B cell (primary cell): Measurements from ENCODE around the gene NFIB. TPM values are rescaled to one million over a fixed set of nuclear protein-coding genes. Genes with fewer than 3 reads are reported as not detected.

Source experiments
- ATAC-seq: fragments of 200-7000 bp; cut with Tn5 transposase; one replicate; pipeline ENCODE4 v1.10.0; 2021; ENCODE audit warnings: low read depth, mild to moderate bottlenecking, moderate number of reproducible peaks, moderate library complexity
- CTCF ChIA-PET: fragments of 350-600 bp; sonication (Branson Sonifier 250); formaldehyde crosslinking; loops from one replicate; lab custom pipeline; 2021; ENCODE audit warnings: antibody characterized with exemption, inconsistent platforms; lab: Charles Lee
- POLR2A ChIA-PET: fragments of 350-600 bp; sonication (Branson Sonifier 250); formaldehyde crosslinking; loops from one replicate; lab custom pipeline; 2021; ENCODE audit warnings: antibody characterized with exemption; lab: Charles Lee
- DNase-seq: peaks from one replicate; pipeline ENCODE4 v3.0.0; 2013
- H2AFZ ChIP-seq: 2 replicates; pipeline ENCODE4 v1.6.1; 2012; ENCODE audit warnings: mild to moderate bottlenecking, low read depth, low read length; ENCODE audit not compliant: insufficient read depth, poor library complexity, severe bottlenecking
- H3K27ac ChIP-seq, 2 donors: 1 replicate in 1 of 2; 2 replicates in 1 of 2; pipeline ENCODE4 v1.5.1; 2012 to 2013; ENCODE audit warnings: low read length in 2 of 2, mild to moderate bottlenecking in 2 of 2, moderate library complexity in 1 of 2
- H3K27me3 ChIP-seq, 4 experiments: fragments of 200-600 bp in 1 of 4; sonication (generic) in 1 of 4; replicated peaks in 1 of 4; 1 replicate in 2 of 4; 2 replicates in 2 of 4; pipeline versions ENCODE4 v1.6.1 to v1.7.0; 2013 to 2016; ENCODE audit warnings: low read length in 3 of 4, mild to moderate bottlenecking in 2 of 4, mixed read lengths in 1 of 4, moderate library complexity in 1 of 4; ENCODE audit not compliant: insufficient read depth in 4 of 4, control insufficient read depth in 3 of 4; ENCODE audit errors: control extremely low read depth in 1 of 4
- H3K36me3 ChIP-seq, 2 experiments: replicated peaks in 1 of 2; 1 replicate in 1 of 2; 2 replicates in 1 of 2; pipeline versions ENCODE4 v1.6.1 to v1.7.1; 2013; ENCODE audit warnings: low read length in 1 of 2; ENCODE audit not compliant: insufficient read depth in 2 of 2, control insufficient read depth in 1 of 2; ENCODE audit errors: control extremely low read depth in 1 of 2, extremely low read depth in 1 of 2
- H3K4me1 ChIP-seq, 2 donors: fragments of 200-600 bp in 1 of 2; sonication (generic) in 1 of 2; 1 replicate in 1 of 2; 2 replicates in 1 of 2; pipeline versions ENCODE4 v1.5.1 to v1.6.1; 2013 to 2017; ENCODE audit warnings: low read length in 2 of 2; ENCODE audit not compliant: control insufficient read depth in 2 of 2, insufficient read depth in 2 of 2
- H3K4me2 ChIP-seq: replicated peaks from 2 replicates; pipeline ENCODE3; 2012; ENCODE audit warnings: mild to moderate bottlenecking, low read depth, low read length; ENCODE audit not compliant: poor library complexity, severe bottlenecking
- H3K4me3 ChIP-seq, 5 experiments: fragments of 200-600 bp in 1 of 5; sonication (generic) in 1 of 5; 1 replicate in 3 of 5; 2 replicates in 2 of 5; pipeline versions ENCODE4 v1.5.1 to v1.7.0; 2011 to 2016; ENCODE audit warnings: low read length in 4 of 5, mild to moderate bottlenecking in 4 of 5, low read depth in 2 of 5, control low read depth in 1 of 5, moderate library complexity in 1 of 5; ENCODE audit not compliant: insufficient read depth in 1 of 5; ENCODE audit errors: control extremely low read depth in 1 of 5, extremely low read depth in 1 of 5
- H3K79me2 ChIP-seq: fragments of 200-600 bp; sonication (generic); one replicate; pipeline ENCODE4 v1.6.0; 2016; ENCODE audit warnings: low read length; ENCODE audit not compliant: control insufficient read depth, insufficient read depth
- H3K9ac ChIP-seq: fragments of 200-600 bp; sonication (generic); 2 replicates; pipeline ENCODE4 v1.6.1; 2017; ENCODE audit warnings: mild to moderate bottlenecking, low read length, moderate library complexity
- H3K9me3 ChIP-seq, 3 donors: one replicate each; pipeline versions ENCODE4 v1.6.1 to v1.7.1; 2013; ENCODE audit warnings: low read length in 2 of 3; ENCODE audit not compliant: control insufficient read depth in 2 of 3, insufficient read depth in 1 of 3; ENCODE audit errors: control extremely low read depth in 1 of 3
- H4K20me1 ChIP-seq: 2 replicates; pipeline ENCODE4 v1.6.0; 2012; ENCODE audit warnings: mild to moderate bottlenecking, low read length; ENCODE audit not compliant: insufficient read depth, control insufficient read depth, poor library complexity, severe bottlenecking
- H3K27ac Mint-ChIP-seq: one replicate; pipeline ENCODE4 v1.8.0; 2021; ENCODE audit warnings: mixed read lengths
- H3K27me3 Mint-ChIP-seq: one replicate; pipeline ENCODE4 v1.8.0; 2021; ENCODE audit warnings: mixed read lengths
- H3K4me1 Mint-ChIP-seq: one replicate; pipeline ENCODE4 v1.8.0; 2021; ENCODE audit warnings: mixed read lengths
- H3K4me3 Mint-ChIP-seq: one replicate; pipeline ENCODE4 v1.8.0; 2021; ENCODE audit warnings: mixed read lengths
- H3K9me3 Mint-ChIP-seq: one replicate; pipeline ENCODE4 v1.8.0; 2022; ENCODE audit warnings: mixed read lengths; ENCODE audit not compliant: insufficient read depth
- CTCF ChIP-seq: fragments of 200-600 bp; IDR thresholded peaks from one replicate; pipeline ENCODE4 v1.8.0; 2022; ENCODE audit warnings: antibody characterized with exemption, mild to moderate bottlenecking
- EZH2 ChIP-seq: IDR thresholded peaks from 2 replicates; pipeline ENCODE4 v1.6.1; 2012; ENCODE audit warnings: borderline replicate concordance, low read depth, mild to moderate bottlenecking, moderate library complexity, low read length; ENCODE audit not compliant: insufficient read depth, poor library complexity, severe bottlenecking
- WGBS: methylation state at CpG from one replicate; pipeline ENCODE4 v1.1.5; 2013; ENCODE audit warnings: missing lambda C conversion rate; ENCODE audit not compliant: insufficient coverage; 5-methylcytosine and 5-hydroxymethylcytosine counted together
- intact Hi-C: fragments of 100-400 bp; cut with micrococcal nuclease; formaldehyde crosslinking; loops from one replicate; pipeline ENCODE4 v1.10.0; 2022
- polyA plus RNA-seq: library from polyadenylated mRNA; depleted of rRNA; stranded (reverse); fragments of >200 nt; gene quantifications from 2 replicates; pipeline ENCODE4 v1.2.3, GENCODE V29; 2012
- total RNA-seq, 2 donors: library from RNA; stranded (reverse); fragments of 120-200 nt in 1 of 2; gene quantifications; 1 replicate in 1 of 2; 2 replicates in 1 of 2; pipeline versions ENCODE4 v1.2.3 to v1.2.4, GENCODE V29; 2013 to 2022

NFIB gene
- total and polyA plus RNA-seq, 2 donors (not counting 1 experiment from before 2014, with no cell fraction given): not detected

GRCh38 chr9:14085810-14086209, 228.1 kb downstream of the NFIB start:
- intact Hi-C loops: no loop called here
- no peaks in the 10 kb centered on the region for H3K27me3 Mint-ChIP-seq
- no CpG with 5 or more reads among the region's 1 CpG for WGBS
- peaks cover 2% of the 10 kb centered on the region for H3K9me3 Mint-ChIP-seq
- ATAC-seq (no peak), DNase-seq (no peak)
- TF ChIP-seq EZH2: no peak
- no peak for TF ChIP-seq CTCF
- H3K4me1 Mint-ChIP-seq: no peaks in the 10 kb centered on the region
- H4K20me1 ChIP-seq: no peaks in the 10 kb centered on the region
- H3K36me3 ChIP-seq: no peaks in the 10 kb centered on the region
- H3K4me3 Mint-ChIP-seq: no peak overlapping the region
- H3K4me3 ChIP-seq: no peak overlapping the region
- H3K79me2 ChIP-seq: no peaks in the 10 kb centered on the region
- H3K9ac ChIP-seq: no peak overlapping the region
- POLR2A ChIA-PET: no interaction called here
- no peak overlapping the region for H2AFZ ChIP-seq
- no peaks in the 10 kb centered on the region for H3K9me3 ChIP-seq
- no peaks in the 10 kb centered on the region for H3K27me3 ChIP-seq
- H3K27ac ChIP-seq: no peak overlapping the region
- CTCF ChIA-PET: no interaction called here
- H3K4me2 ChIP-seq: no peak overlapping the region
- H3K4me1 ChIP-seq: no peaks in the 10 kb centered on the region
- H3K27ac Mint-ChIP-seq: no peak overlapping the region

- TF ChIP-seq CTCF (no peak), EZH2 (no peak)
- Histone ChIP-seq H3K27me3 (no peaks in the 10 kb centered on the region), H3K79me2 (no peaks in the 10 kb centered on the region), H3K36me3 (no peaks in the 10 kb centered on the region), H3K4me1 (no peaks in the 10 kb centered on the region), H2AFZ (no peak overlapping the region), H3K9ac (no peak overlapping the region), H4K20me1 (no peaks in the 10 kb centered on the region), H3K9me3 (no peaks in the 10 kb centered on the region), H3K4me3 (no peak overlapping the region), H3K4me2 (no peak overlapping the region), H3K27ac (no peak overlapping the region)
- no peak overlapping the region for H3K27ac Mint-ChIP-seq
- ChIA-PET POLR2A (no interaction called here), CTCF (no interaction called here)
- ATAC-seq: no peak
- intact Hi-C loops: no loop called here
- H3K27me3 Mint-ChIP-seq: no peaks in the 10 kb centered on the region
- no peak overlapping the region for H3K4me3 Mint-ChIP-seq
- no peak for DNase-seq
- no peaks in the 10 kb centered on the region for H3K4me1 Mint-ChIP-seq
- WGBS: 93% methylated on average over 2 of the region's 3 CpGs
- peaks cover 2% of the 10 kb centered on the region for H3K9me3 Mint-ChIP-seq
Observed at GRCh38 chr9:14084867-14085266, 229.1 kb downstream of the NFIB start.
